Calu3 (cell line): ENCODE measurements around the gene SLC2A14. TPM values are rescaled to one million over a fixed set of nuclear protein-coding genes. Genes with fewer than 3 reads are reported as not detected.

Experiments
- BruUV-seq: library from RNA; stranded (reverse); fragments of 400-500 nt; replicated peaks from 2 replicates; lab custom pipeline; 2021; lab: Mats Ljungman, UMichigan
- CTCF ChIA-PET: fragments of 300-600 bp; sonication (Branson Sonifier 250); formaldehyde crosslinking; loops from one replicate; lab custom pipeline; 2022; ENCODE audit warnings: antibody characterized with exemption; lab: Charles Lee
- DNase-seq: peaks from one replicate; pipeline ENCODE4 v3.0.0; 2022
- H3K27ac Mint-ChIP-seq: one replicate; pipeline ENCODE4 v1.8.0; 2022; ENCODE audit warnings: mixed read lengths; ENCODE audit not compliant: unreplicated experiment
- H3K27me3 Mint-ChIP-seq: one replicate; pipeline ENCODE4 v1.8.0; 2022; ENCODE audit warnings: mixed read lengths; ENCODE audit not compliant: unreplicated experiment
- H3K36me3 Mint-ChIP-seq: one replicate; pipeline ENCODE4 v1.8.0; 2022; ENCODE audit warnings: mild to moderate bottlenecking, moderate library complexity, mixed read lengths; ENCODE audit not compliant: insufficient read depth, unreplicated experiment
- H3K4me1 Mint-ChIP-seq: one replicate; pipeline ENCODE4 v1.8.0; 2022; ENCODE audit warnings: mild to moderate bottlenecking, low read depth, mixed read lengths; ENCODE audit not compliant: unreplicated experiment
- H3K4me3 Mint-ChIP-seq: one replicate; pipeline ENCODE4 v1.8.0; 2022; ENCODE audit warnings: mild to moderate bottlenecking, low read depth, moderate library complexity, mixed read lengths; ENCODE audit not compliant: unreplicated experiment
- H3K9me3 Mint-ChIP-seq: one replicate; pipeline ENCODE4 v1.8.0; 2022; ENCODE audit warnings: low read depth, mixed read lengths; ENCODE audit not compliant: unreplicated experiment
- intact Hi-C: fragments of 100-400 bp; cut with micrococcal nuclease; formaldehyde crosslinking; loops from one replicate; pipeline ENCODE4 v1.10.0; 2022; ENCODE audit not compliant: unreplicated experiment
- total RNA-seq: library from RNA; stranded (reverse); gene quantifications from 2 replicates; pipeline ENCODE4 v1.2.3, GENCODE V29; 2022
- TF ChIP-seq, protein P1 (sequence below): fragments of 200-600 bp; IDR thresholded peaks from one replicate; pipeline ENCODE4 v1.8.0; 2022; ENCODE audit warnings: antibody characterized with exemption; ENCODE audit not compliant: unreplicated experiment

The SLC2A14 gene
- total RNA-seq, 1 experiment from 2014 or later: not detected

DNA sequence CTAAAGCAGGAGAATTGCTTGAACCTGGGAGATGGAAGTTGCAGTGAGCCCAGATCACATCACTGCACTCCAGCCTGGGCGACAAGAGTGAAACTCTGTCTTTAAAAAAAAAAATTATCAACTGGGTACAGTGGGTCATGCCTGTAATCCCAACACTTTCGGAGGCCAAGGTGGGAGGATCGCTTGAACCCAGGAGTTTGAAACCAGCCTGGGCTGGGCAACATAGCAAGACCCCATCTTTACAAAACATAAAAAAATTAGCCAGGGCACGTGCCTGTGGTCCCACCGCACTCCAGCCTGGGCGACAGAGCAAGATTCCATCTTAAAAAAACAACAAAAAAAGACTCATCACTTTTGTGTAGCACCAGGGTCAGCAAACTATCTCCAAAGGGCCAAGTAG, 90.7 kb downstream of the SLC2A14 start:
- no peak for DNase-seq
- CTCF ChIA-PET: no interaction called here
- H3K36me3 Mint-ChIP-seq: no peaks in the 10 kb centered on the region
- H3K4me3 Mint-ChIP-seq: no peak overlapping the region
- H3K27ac Mint-ChIP-seq: no peak overlapping the region
- H3K4me1 Mint-ChIP-seq: no peaks in the 10 kb centered on the region
- H3K9me3 Mint-ChIP-seq: peaks cover 2% of the 10 kb centered on the region
- no TSS peak for BruUV-seq
- TF ChIP-seq, protein P1, sequence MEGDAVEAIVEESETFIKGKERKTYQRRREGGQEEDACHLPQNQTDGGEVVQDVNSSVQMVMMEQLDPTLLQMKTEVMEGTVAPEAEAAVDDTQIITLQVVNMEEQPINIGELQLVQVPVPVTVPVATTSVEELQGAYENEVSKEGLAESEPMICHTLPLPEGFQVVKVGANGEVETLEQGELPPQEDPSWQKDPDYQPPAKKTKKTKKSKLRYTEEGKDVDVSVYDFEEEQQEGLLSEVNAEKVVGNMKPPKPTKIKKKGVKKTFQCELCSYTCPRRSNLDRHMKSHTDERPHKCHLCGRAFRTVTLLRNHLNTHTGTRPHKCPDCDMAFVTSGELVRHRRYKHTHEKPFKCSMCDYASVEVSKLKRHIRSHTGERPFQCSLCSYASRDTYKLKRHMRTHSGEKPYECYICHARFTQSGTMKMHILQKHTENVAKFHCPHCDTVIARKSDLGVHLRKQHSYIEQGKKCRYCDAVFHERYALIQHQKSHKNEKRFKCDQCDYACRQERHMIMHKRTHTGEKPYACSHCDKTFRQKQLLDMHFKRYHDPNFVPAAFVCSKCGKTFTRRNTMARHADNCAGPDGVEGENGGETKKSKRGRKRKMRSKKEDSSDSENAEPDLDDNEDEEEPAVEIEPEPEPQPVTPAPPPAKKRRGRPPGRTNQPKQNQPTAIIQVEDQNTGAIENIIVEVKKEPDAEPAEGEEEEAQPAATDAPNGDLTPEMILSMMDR: no peak
- intact Hi-C loops: no loop called here
- peaks cover 9% of the 10 kb centered on the region for H3K27me3 Mint-ChIP-seq

DNA sequence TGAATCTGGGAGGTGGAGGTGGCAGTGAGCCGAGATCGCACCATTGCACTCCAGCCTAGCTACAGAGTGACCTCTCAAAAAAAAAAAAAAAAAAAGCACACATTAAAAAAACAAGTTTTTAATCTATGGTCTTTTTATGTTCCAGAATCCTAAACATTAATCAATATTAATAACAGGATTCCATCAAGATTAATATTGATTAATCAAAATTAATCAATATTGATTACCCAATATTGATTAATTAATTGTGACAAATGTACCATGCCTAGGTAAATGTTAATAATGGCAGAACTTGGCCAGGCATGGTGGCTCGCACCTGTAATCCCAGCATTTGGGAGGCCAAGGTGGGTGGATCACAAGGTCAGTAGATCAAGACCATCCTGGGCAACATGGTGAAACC, 91.4 kb downstream of the SLC2A14 start:
- H3K36me3 Mint-ChIP-seq: no peaks in the 10 kb centered on the region
- no peak overlapping the region for H3K27ac Mint-ChIP-seq
- peaks cover 2% of the 10 kb centered on the region for H3K9me3 Mint-ChIP-seq
- no peak overlapping the region for H3K4me3 Mint-ChIP-seq
- no peak for DNase-seq
- intact Hi-C loops: no loop called here
- no peaks in the 10 kb centered on the region for H3K4me1 Mint-ChIP-seq
- peaks cover under 1% of the 10 kb centered on the region for H3K27me3 Mint-ChIP-seq
- BruUV-seq: no TSS peak
- CTCF ChIA-PET: no interaction called here
- TF ChIP-seq, protein P1: no peak

DNA sequence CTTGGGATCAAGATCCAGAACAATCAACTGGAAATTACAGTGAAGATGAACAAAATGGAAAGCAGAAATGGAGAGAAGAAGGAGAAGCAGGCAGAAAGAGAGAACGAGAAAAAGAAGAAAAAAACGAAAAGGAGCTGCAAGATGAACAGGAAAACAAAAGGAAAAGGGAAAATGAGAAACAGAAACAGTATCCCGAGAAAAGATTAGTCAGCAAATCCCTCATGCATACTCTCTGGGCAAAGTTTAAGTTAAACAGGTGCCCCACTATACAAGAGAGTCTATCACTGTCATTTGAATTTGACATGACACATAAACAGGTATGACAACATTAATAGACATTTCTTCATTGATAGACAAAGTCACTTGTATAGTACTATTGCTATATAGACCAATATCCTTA, 102.7 kb downstream of the SLC2A14 start:
- BruUV-seq: no TSS peak
- intact Hi-C loops: no loop called here
- no peaks in the 10 kb centered on the region for H3K9me3 Mint-ChIP-seq
- no peak for DNase-seq
- H3K27ac Mint-ChIP-seq: no peak overlapping the region
- no peaks in the 10 kb centered on the region for H3K4me1 Mint-ChIP-seq
- no peaks in the 10 kb centered on the region for H3K27me3 Mint-ChIP-seq
- CTCF ChIA-PET: no interaction called here
- no peaks in the 10 kb centered on the region for H3K36me3 Mint-ChIP-seq
- H3K4me3 Mint-ChIP-seq: no peak overlapping the region
- TF ChIP-seq, protein P1: no peak

Other genes with a start within 250 kb of the SLC2A14 start
- gene APOBEC1, start 207.0 kb downstream of the SLC2A14 start, total RNA-seq: 0.47 TPM in 1 of 2 replicates, not detected in the other
- gene GDF3, start 177.1 kb downstream of the SLC2A14 start, total RNA-seq: not detected in 2 replicates
- not detected in 2 replicates for gene DPPA3, start 161.5 kb downstream of the SLC2A14 start, total RNA-seq
- gene CLEC4C, start 125.5 kb downstream of the SLC2A14 start, total RNA-seq: not detected in 2 replicates
- not detected in 2 replicates for gene NANOGNB, start 107.7 kb downstream of the SLC2A14 start, total RNA-seq
- gene NANOG, start 83.5 kb downstream of the SLC2A14 start, total RNA-seq: not detected in 2 replicates
- 0.37 TPM in 1 of 2 replicates, not detected in the other for gene SLC2A3, start 63.3 kb upstream of the SLC2A14 start, total RNA-seq
- 12.6 and 13.4 TPM in 2 replicates for gene FOXJ2, start 159.8 kb upstream of the SLC2A14 start, total RNA-seq
- gene C3AR1, start 193.4 kb upstream of the SLC2A14 start, total RNA-seq: not detected in 2 replicates
- gene NECAP1, start 209.4 kb upstream of the SLC2A14 start, total RNA-seq: 25.1 and 28.4 TPM in 2 replicates